ENCODE data around the gene GBP3. TPM values are rescaled to one million over a fixed set of nuclear protein-coding genes. Genes with fewer than 3 reads are reported as not detected.

GBP3 gene
- total and polyA plus RNA-seq, 9 of the 15 experiments (the other 6 are each of a cell fraction or from before 2014, with no cell fraction given): 0.07 to 0.14 (median 0.11) TPM; not detected in 4

DNA sequence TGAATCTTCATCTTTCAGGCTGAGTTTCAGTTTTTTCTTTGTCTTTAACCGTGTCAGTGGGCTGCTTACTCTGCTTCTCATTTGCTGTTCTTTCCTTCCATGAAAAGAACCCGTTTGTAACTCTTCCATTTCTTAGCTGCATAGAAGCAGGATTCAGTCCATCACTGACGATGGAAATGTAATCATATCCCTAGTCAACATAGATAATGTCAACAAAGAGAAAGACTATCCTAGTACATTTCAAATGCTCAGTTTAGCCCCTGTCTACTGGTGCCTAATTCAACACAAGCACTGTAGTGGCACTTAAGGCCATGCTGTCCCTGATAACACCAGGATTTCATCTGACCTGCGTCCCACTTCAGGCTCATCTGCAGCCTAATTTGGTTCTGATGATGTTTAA, 42.0 kb upstream of the GBP3 start (continued):
- TF ChIP-seq FOXK2 (conservative IDR thresholded peaks at IDR 0.05 in 1 of 2, IDR thresholded peaks at IDR 0.05 in 1 of 2; ENCODE audit: low read depth in 2 of 2) (no peak), SMARCC2 (IDR thresholded peaks at IDR 0.05; ENCODE audit: low read depth) (no peak)

DNA sequence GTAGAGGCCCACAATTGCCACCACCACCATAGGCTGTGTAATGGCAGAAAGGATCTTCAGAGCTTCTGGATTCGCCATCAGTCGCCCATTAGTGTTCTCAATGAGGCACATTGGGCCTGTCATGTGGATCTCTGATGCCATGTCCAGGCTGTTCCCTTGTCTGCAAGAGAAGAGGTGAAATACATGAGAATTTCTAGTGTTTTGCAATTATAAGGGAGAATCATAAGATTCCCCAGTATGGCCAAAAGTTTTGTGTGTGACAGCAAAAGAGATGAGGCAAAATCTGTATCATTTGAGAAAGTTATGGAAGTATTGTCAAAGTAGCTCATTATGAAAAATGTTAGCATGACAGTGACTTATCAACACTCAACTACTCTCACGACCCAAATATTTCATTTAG, 40.4 kb upstream of the GBP3 start:
- H3K79me2 ChIP-seq (ENCODE audit: control insufficient read depth, insufficient read depth, low read length): no peaks in the 10 kb centered on the region
- H2AFZ ChIP-seq (ENCODE audit: low read depth, low read length): no peak overlapping the region
- no peaks in the 10 kb centered on the region for H3K27me3 ChIP-seq (ENCODE audit: control insufficient read depth in 2 of 2, insufficient read depth in 2 of 2, low read length in 2 of 2)
- intact Hi-C loops (cut with micrococcal nuclease): no loop called here
- no peak overlapping the region for H3K9ac ChIP-seq (ENCODE audit: insufficient read depth in 1 of 2, low read depth in 2 of 2, low read length in 2 of 2)
- ATAC-seq (no peak), FAIRE-seq (no peak), DNase-seq (ENCODE audit: extremely low read depth in 1 of 4, low spot score in 3 of 4) (no peak)
- H4K20me1 ChIP-seq (replicated peaks; ENCODE audit: control insufficient read depth, insufficient read depth, low read length): no peaks in the 10 kb centered on the region
- POLR2A ChIA-PET: interaction anchor here (1.3 kb wide), 1 partner anchor 12 kb away, joined by 4 read pairs; no protein-coding TSS in a partner anchor
- no peak overlapping the region for H3K4me2 ChIP-seq (ENCODE audit: insufficient read depth, low read length)
- no peak for TF ChIP-seq HEY1 (CRISPR knock-in tag; IDR thresholded peaks at IDR 0.05; ENCODE audit: borderline replicate concordance)
- no peak for TF ChIP-seq ZNF830 (CRISPR knock-in tag; IDR thresholded peaks at IDR 0.05)
- no peak for TF ChIP-seq ID3 (CRISPR knock-in tag; IDR thresholded peaks at IDR 0.05)
- TF ChIP-seq ID3 (tag; IDR thresholded peaks at IDR 0.05): no peak
- TF ChIP-seq JUNB (CRISPR knock-in tag; conservative IDR thresholded peaks at IDR 0.05): no peak
- no peak for TF ChIP-seq HNRNPL (IDR thresholded peaks at IDR 0.05; ENCODE audit: low read depth, low read length)
- TF ChIP-seq TAF15 (IDR thresholded peaks at IDR 0.05; ENCODE audit: low read depth, low read length): no peak
- TF ChIP-seq HES1 (IDR thresholded peaks at IDR 0.05; ENCODE audit: low read depth): no peak
- TF ChIP-seq CTCF (IDR thresholded peaks at IDR 0.05 in 2 of 3, conservative IDR thresholded peaks at IDR 0.05 in 1 of 3; ENCODE audit: insufficient read depth in 2 of 3, low read depth in 1 of 3, low read length in 3 of 3): no peak
- TF ChIP-seq MIER1 (IDR thresholded peaks at IDR 0.05; ENCODE audit: low read depth): no peak
- H3K27ac ChIP-seq (ENCODE audit: extremely low read depth, low read depth, low read length): no peak overlapping the region
- CTCF ChIA-PET (ENCODE audit: low intra/inter-chr PET ratio): no interaction called here
- no peaks in the 10 kb centered on the region for H3K9me1 ChIP-seq (ENCODE audit: control insufficient read depth, insufficient read depth, low read length)
- WGBS (ENCODE audit: insufficient coverage, low coverage, missing lambda C conversion rate): 3% methylated on average over 3 of the region's 3 CpGs
- no peaks in the 10 kb centered on the region for H3K36me3 ChIP-seq (ENCODE audit: control insufficient read depth, insufficient read depth, low read length)
- no peaks in the 10 kb centered on the region for H3K9me3 ChIP-seq (replicated peaks; ENCODE audit: control insufficient read depth, insufficient read depth, low read depth, low read length)
- H3K4me3 ChIP-seq: no peak overlapping the region
- H3K4me1 ChIP-seq (replicated peaks in 1 of 2; ENCODE audit: control insufficient read depth in 2 of 2, insufficient read depth in 2 of 2, low read length in 2 of 2): no peaks in the 10 kb centered on the region
- in situ Hi-C loops (cut with MboI): no loop called here
- BruUV-seq (replicated peaks): no TSS peak
